HG03025 (cell line): ENCODE data around the gene DUSP22.
A peak's percentile ranks its signal among the peaks of the same experiment; 100 is the strongest.
"Not testable (repeated sequence)": the region's sequence is repeated elsewhere in the genome, so short reads cannot be mapped to it uniquely, and the experiment has no call there.

Source experiments
- ATAC-seq: cut with Tn5 transposase; IDR thresholded peaks from one replicate; pipeline ENCODE4 v1.9.1; 2021; ENCODE audit warnings: mild to moderate bottlenecking, moderate library complexity; ENCODE audit not compliant: unreplicated experiment, low FRiP score

Gene DUSP22

GRCh38 chr6:279341-280029 lies 12.8 kb upstream of the DUSP22 start:
- no peak for ATAC-seq

- no peak for ATAC-seq
These were observed 11.4 kb upstream of the DUSP22 start for GRCh38 chr6:280775-281468.

- no peak for ATAC-seq
These were observed 10.7 kb upstream of the DUSP22 start for GRCh38 chr6:281469-282103.

- ATAC-seq, result no peak
These were observed 10.0 kb upstream of the DUSP22 start for GRCh38 chr6:282177-282866.

GRCh38 chr6:282867-283416 lies 9.3 kb upstream of the DUSP22 start:
- ATAC-seq, result no peak

- no peak for ATAC-seq
These were observed 7.8 kb upstream of the DUSP22 start for GRCh38 chr6:284486-284885.

GRCh38 chr6:285030-285771 lies 7.1 kb upstream of the DUSP22 start:
- no peak for ATAC-seq

GRCh38 chr6:285902-286301 lies 6.4 kb upstream of the DUSP22 start:
- not testable (repeated sequence) for ATAC-seq

GRCh38 chr6:286681-287488 lies 5.4 kb upstream of the DUSP22 start:
- ATAC-seq, result no peak

GRCh38 chr6:287489-287860 lies 4.8 kb upstream of the DUSP22 start:
- ATAC-seq, result no peak

- ATAC-seq, result no peak
These were observed 3.4 kb upstream of the DUSP22 start for GRCh38 chr6:288866-289265.

- ATAC-seq, result no peak
These were observed 2.0 kb upstream of the DUSP22 start for GRCh38 chr6:290111-290922.

- ATAC-seq, result no peak
These were observed 1.0 kb upstream of the DUSP22 start for GRCh38 chr6:291204-291696.

- ATAC-seq, result peak; percentile 42
These were observed 362 bp downstream of the DUSP22 start for GRCh38 chr6:292506-293192.

- no peak for ATAC-seq
These were observed 1.2 kb downstream of the DUSP22 start for GRCh38 chr6:293193-294174.

GRCh38 chr6:294656-295565 lies 2.6 kb downstream of the DUSP22 start:
- ATAC-seq, result no peak
